GM21390 (cell line): ENCODE results near the gene RUNDC1.
"Not testable (repeated sequence)": the region's sequence is repeated elsewhere in the genome, so short reads cannot be mapped to it uniquely, and the experiment has no call there.

ENCODE experiments used
- ATAC-seq: cut with Tn5 transposase; IDR thresholded peaks from one replicate; pipeline ENCODE4 v1.9.1; 2021; ENCODE audit not compliant: unreplicated experiment

The RUNDC1 gene

DNA sequence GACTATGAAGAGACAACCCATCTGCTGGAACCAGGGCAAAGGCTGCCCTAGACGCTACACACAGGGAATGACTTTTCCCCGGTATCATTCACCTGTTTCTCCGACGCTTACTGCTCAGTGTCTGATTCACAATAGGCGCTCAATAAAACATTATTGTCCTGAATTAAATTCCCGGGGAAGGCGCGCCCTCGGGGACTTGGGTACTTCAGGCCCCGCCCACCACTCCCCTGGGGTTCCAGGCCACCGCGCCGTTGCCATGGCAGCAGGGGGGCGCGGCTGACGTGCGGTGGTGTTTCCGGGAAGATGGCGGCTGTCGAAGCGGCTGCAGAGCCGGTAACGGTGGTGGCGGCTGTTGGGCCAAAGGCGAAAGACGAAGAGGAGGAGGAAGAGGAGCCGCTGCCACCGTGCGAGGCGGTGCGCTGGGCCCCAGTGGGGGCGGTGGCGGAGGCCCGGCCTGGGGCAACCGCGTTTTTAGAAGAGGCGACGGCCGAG lies at the start of gene RUNDC1:
Gene RUNDC1 (plus strand): TSS at position 292 of the 492 bp plus-strand sequence. CDS start 12 bp downstream, at position 304.
- no peak for ATAC-seq

- ATAC-seq = no peak
These were observed 42.4 kb upstream of the RUNDC1 start for GRCh38 chr17:42937712-42938596.

- no peak for ATAC-seq
These were observed 36.2 kb upstream of the RUNDC1 start for GRCh38 chr17:42944211-42944610.

GRCh38 chr17:42946812-42947211 lies 33.6 kb upstream of the RUNDC1 start:
- ATAC-seq = no peak

GRCh38 chr17:42950044-42950783 lies 30.2 kb upstream of the RUNDC1 start:
- no peak for ATAC-seq

DNA sequence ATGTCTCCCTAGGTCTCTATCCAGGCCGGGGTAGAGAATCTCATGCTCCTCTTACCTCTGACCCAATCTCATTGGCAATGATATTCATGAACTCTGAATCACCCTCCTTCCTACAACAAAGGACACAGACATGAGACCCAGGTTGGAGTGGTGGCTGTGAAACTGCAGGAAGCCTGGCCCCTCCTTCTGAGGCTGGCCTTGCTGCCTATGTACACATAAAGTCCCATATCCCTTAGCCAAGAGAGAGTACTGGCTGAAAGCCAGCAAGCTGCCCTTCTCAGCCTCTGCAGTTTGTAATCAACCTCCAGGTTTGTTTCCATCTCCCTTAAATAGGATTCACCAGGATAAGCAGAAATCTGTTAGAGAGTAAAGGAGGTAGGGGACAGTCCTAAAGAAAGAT lies 26.7 kb upstream of the RUNDC1 start:
- no peak for ATAC-seq

GRCh38 chr17:42964161-42964932 lies 16.0 kb upstream of the RUNDC1 start, which contains the start of gene AARSD1:
Gene AARSD1, minus strand, starts transcription at chr17:42964454. Its CDS starts 14 bp downstream, at chr17:42964440.
- ATAC-seq = peak; percentile 75

- no peak for ATAC-seq
These were observed 12.4 kb upstream of the RUNDC1 start for GRCh38 chr17:42967925-42968324.

GRCh38 chr17:42969001-42969581 lies 11.3 kb upstream of the RUNDC1 start:
- ATAC-seq = no peak

DNA sequence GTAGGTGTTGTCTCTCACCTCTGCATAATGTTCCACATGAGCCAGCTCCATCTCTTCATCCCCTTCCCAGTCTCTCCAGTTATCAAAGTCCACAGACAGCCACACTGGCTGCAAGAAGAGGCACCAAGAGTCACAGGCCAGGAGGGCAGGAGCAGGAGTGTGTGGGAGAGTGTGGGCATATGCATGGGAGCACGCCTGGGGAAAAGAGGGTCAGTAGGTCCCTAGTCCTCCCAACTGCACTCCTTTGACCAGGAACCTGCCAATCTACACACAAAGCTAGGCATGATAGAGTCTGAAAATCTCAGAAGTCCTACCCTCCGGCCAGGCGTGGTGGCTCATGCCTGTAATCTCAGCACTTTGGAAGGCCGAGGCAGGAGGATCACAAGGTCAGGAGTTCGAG lies 8.8 kb upstream of the RUNDC1 start:
- no peak for ATAC-seq

DNA sequence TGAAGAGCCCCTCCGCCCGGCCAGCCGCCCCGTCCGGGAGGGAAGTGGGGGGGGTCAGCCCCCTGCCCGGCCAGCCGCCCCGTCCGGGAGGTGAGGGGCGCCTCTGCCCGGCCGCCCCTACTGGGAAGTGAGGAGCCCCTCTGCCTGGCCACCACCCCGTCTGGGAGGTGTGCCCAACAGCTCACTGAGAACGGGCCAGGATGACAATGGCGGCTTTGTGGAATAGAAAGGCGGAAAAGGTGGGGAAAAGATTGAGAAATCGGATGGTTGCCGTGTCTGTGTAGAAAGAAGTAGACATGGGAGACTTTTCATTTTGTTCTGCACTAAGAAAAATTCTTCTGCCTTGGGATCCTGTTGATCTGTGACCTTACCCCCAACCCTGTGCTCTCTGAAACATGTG lies 7.0 kb upstream of the RUNDC1 start:
- ATAC-seq = not testable (repeated sequence)

- no peak for ATAC-seq
These were observed 5.1 kb upstream of the RUNDC1 start for GRCh38 chr17:42975265-42975664.

GRCh38 chr17:42975701-42976100 lies 4.7 kb upstream of the RUNDC1 start:
- ATAC-seq = not testable (repeated sequence)

GRCh38 chr17:42979511-42980273 lies 673 bp upstream of the RUNDC1 start, which contains the start of gene PTGES3L:
Gene PTGES3L, minus strand, starts transcription at chr17:42980080. Its CDS starts 27 bp downstream, at chr17:42980053.
- ATAC-seq = no peak

- no peak for ATAC-seq
These were observed 517 bp downstream of the RUNDC1 start for GRCh38 chr17:42980766-42981397.

DNA sequence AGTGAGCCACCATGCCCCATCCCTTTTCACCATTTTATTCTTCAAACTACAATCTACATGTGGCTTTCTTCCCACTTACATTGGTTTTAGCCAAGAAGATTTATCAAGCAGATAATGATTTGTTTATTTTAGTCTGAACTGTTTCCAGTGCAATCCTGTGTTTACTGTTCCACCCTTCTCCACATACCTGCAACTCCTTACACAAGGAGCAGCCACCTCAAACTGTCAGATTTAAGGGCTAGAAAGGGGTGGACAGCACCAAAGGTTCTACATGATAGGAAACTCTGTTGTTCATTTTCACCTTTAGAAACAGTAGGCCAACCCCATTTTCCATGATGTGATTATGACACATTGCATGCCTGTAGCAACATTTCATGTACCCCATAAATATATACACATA lies 1.9 kb downstream of the RUNDC1 start:
- no peak for ATAC-seq

DNA sequence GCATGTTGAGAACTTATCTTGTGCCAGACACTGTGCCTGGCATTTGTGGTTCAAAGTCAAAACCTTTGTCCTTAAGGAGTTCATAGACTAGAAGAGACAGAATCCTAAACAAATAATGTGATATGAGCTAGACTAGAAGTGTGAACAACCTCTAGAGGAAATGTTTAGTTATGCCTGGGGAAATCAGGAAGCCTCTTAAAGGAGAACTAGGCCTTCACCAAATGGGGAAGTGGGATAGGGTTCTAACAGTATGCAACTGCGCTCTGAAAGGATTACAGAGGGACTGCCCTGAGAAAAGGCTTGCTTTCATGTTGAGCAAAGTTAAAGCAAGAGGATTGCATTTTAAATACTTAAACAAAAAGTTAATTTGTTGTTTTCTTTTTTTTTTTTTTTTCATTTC lies 4.9 kb downstream of the RUNDC1 start:
- no peak for ATAC-seq

DNA sequence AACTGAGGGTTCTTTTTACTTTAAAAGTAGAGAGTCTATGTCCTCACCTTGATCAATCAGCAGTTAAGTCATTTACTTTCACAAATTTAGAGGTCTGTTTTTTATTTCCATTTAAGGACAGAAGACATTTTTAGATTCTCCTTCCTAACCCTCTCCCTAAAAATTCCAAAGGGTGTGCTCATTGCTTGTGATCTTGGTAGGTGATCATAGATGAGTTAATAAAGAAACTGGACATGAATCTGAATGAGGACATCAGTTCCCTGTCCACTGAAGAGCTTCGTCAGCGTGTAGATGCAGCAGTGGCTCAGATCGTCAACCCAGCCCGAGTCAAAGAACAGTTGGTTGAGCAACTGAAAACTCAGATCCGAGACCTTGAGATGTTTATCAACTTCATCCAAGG lies 8.8 kb downstream of the RUNDC1 start:
- no peak for ATAC-seq
